Bronchial epithelial cell (primary cell): ENCODE results near the gene CYP4V2. TPM values are rescaled to one million over a fixed set of nuclear protein-coding genes. Genes with fewer than 3 reads are reported as not detected.

Experiments used
- DNase-seq: peaks from one replicate; pipeline ENCODE4 v3.0.0-alpha.2; 2010; ENCODE audit warnings: low read depth
- FAIRE-seq: peaks from 2 replicates; lab custom pipeline; 2011; peaks lifted over from hg19 to GRCh38; lab: Jason Lieb, UNC
- H3K27me3 ChIP-seq: 2 replicates; pipeline ENCODE4 v1.5.1; 2011; ENCODE audit warnings: low read length; ENCODE audit not compliant: control insufficient read depth, insufficient read depth
- H3K36me3 ChIP-seq: 2 replicates; pipeline ENCODE4 v1.5.1; 2011; ENCODE audit warnings: low read length; ENCODE audit not compliant: control insufficient read depth, insufficient read depth
- H3K4me3 ChIP-seq: 2 replicates; pipeline ENCODE4 v1.5.1; 2011; ENCODE audit warnings: mild to moderate bottlenecking, low read depth, low read length, control low read depth
- total RNA-seq: library from RNA; depleted of rRNA; stranded (reverse); fragments of >200 nt; gene quantifications from 2 replicates; pipeline ENCODE4 v1.2.1, GENCODE V29; 2014
- TF ChIP-seq, protein P1 (sequence below): IDR thresholded peaks from 2 replicates; pipeline ENCODE4 v1.5.1; 2011; ENCODE audit warnings: mild to moderate bottlenecking, moderate library complexity, low read length, control low read depth, inconsistent platforms; ENCODE audit not compliant: insufficient read depth, severe bottlenecking

The CYP4V2 gene
- total RNA-seq, 1 donor from 2014 or later, result 7.4 TPM

- no peak for FAIRE-seq
- no peaks in the 10 kb centered on the region for H3K36me3 ChIP-seq
- no peaks in the 10 kb centered on the region for H3K27me3 ChIP-seq
- DNase-seq, result no peak
- no peak overlapping the region for H3K4me3 ChIP-seq
- TF ChIP-seq, protein P1, sequence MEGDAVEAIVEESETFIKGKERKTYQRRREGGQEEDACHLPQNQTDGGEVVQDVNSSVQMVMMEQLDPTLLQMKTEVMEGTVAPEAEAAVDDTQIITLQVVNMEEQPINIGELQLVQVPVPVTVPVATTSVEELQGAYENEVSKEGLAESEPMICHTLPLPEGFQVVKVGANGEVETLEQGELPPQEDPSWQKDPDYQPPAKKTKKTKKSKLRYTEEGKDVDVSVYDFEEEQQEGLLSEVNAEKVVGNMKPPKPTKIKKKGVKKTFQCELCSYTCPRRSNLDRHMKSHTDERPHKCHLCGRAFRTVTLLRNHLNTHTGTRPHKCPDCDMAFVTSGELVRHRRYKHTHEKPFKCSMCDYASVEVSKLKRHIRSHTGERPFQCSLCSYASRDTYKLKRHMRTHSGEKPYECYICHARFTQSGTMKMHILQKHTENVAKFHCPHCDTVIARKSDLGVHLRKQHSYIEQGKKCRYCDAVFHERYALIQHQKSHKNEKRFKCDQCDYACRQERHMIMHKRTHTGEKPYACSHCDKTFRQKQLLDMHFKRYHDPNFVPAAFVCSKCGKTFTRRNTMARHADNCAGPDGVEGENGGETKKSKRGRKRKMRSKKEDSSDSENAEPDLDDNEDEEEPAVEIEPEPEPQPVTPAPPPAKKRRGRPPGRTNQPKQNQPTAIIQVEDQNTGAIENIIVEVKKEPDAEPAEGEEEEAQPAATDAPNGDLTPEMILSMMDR, result no peak
Measured at GRCh38 chr4:186258216-186258811, 66.9 kb downstream of the CYP4V2 start.

DNA sequence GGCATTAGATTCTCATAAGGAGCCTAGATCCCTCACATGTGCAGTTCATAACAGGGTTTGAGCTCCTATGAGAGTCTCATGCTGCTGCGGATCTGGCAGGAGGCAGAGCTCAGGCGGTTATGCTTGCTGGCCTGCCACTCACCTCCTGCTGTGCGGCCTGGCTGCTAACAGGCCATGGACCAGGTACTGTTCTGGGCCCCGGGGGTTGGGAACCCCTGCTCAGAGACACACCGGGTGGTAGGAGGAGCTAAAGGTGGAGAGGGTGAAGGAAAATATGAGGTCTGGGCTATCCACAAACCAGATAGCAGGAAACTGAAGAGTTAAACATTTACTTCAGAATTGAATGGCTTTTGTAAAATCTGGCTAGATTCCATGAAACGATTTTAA, 68.7 kb downstream of the CYP4V2 start:
- FAIRE-seq (no peak), DNase-seq (no peak)
- Histone ChIP-seq H3K36me3 (no peaks in the 10 kb centered on the region), H3K4me3 (no peak overlapping the region), H3K27me3 (no peaks in the 10 kb centered on the region)
- TF ChIP-seq, protein P1, result no peak

Other genes starting within 250 kb of the CYP4V2 start
- 0.26 and 0.38 TPM in 2 replicates for gene TLR3, start 122.4 kb upstream of the CYP4V2 start, total RNA-seq
- 0.26 and 0.64 TPM in 2 replicates for gene FAM149A, start 86.9 kb upstream of the CYP4V2 start, total RNA-seq
- gene KLKB1, start 35.9 kb downstream of the CYP4V2 start, total RNA-seq, result not detected in 2 replicates
- not detected in 2 replicates for gene F11, start 74.6 kb downstream of the CYP4V2 start, total RNA-seq